ENCODE results near the gene SND1.

DNA sequence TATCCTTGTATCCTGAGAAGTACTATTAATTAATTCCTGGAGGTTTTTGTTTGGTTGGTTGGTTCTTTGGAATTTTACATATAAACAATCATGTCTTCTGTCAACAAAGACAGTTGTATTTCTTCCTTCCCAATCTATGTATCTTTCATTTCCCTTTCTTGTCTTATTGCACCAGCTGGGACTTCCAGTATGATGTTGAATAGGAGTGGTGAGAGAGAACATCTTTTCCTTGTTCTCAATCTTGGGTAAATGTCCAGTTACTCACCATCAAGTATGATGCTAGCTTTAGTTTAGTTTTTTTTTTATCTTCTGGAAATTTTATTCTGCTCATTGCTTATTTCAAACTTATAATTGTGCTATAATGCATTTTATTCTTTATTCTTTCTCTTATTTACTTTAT, 26.7 kb upstream of the SND1 start:
- no peak for TF ChIP-seq CTCF (IDR thresholded peaks at IDR 0.05; ENCODE audit: low read depth, low read length, poor library complexity, severe bottlenecking)
- TF ChIP-seq EZH2phosphoT487 (IDR thresholded peaks at IDR 0.05; ENCODE audit: borderline replicate concordance, low read length): no peak
